ENCODE data around the gene HRH1. TPM values are rescaled to one million over a fixed set of nuclear protein-coding genes. Genes with fewer than 3 reads are reported as not detected.

The HRH1 gene
- total and polyA plus RNA-seq, 2 of the 13 experiments (the other 11 are each of a cell fraction or from before 2014, with no cell fraction given) = not detected

GRCh38 chr3:11118181-11118682 lies 36.1 kb upstream of the HRH1 start:
- TF ChIP-seq ZNF296 (CRISPR knock-in tag; conservative IDR thresholded peaks at IDR 0.05) = no peak
- no peak for TF ChIP-seq ZBTB44 (CRISPR knock-in tag; IDR thresholded peaks at IDR 0.05)
- no peak for TF ChIP-seq SALL1 (CRISPR knock-in tag; IDR thresholded peaks at IDR 0.05)
- no peak for TF ChIP-seq ETV6 (CRISPR knock-in tag; conservative IDR thresholded peaks at IDR 0.05)
- no peak for TF ChIP-seq GATA4 (IDR thresholded peaks at IDR 0.05; ENCODE audit: borderline replicate concordance, low read depth)
- no peak for TF ChIP-seq ZNF24 (IDR thresholded peaks at IDR 0.05)
- TF ChIP-seq ZNF720 (CRISPR knock-in tag; IDR thresholded peaks at IDR 0.05) = no peak
- TF ChIP-seq DR1 (CRISPR knock-in tag; IDR thresholded peaks at IDR 0.05) = no peak

More at GRCh38 chr3:11118181-11118682, 36.1 kb upstream of the HRH1 start:
- no peaks in the 10 kb centered on the region for H4K20me1 ChIP-seq (ENCODE audit: insufficient read depth, low read length)
- H3K4me2 ChIP-seq (ENCODE audit: low read depth, low read length) = no peak overlapping the region
- H3K4me1 ChIP-seq (ENCODE audit: insufficient read depth, low read length) = no peaks in the 10 kb centered on the region
- H3K9me3 ChIP-seq (ENCODE audit: low read length) = peaks cover 3% of the 10 kb centered on the region; the same call in 1 of the 2 replicates
- H3K27ac ChIP-seq (ENCODE audit: extremely low read length, insufficient read depth, low read length) = no peak overlapping the region
- no peaks in the 10 kb centered on the region for H3K79me2 ChIP-seq (ENCODE audit: insufficient read depth, low read length)
- DNase-seq (ENCODE audit: low spot score) (no peak), FAIRE-seq (no peak), ATAC-seq (no peak)
- H3K4me3 ChIP-seq (replicated peaks in 1 of 3; ENCODE audit: insufficient read depth in 1 of 3, low read depth in 2 of 3, low read length in 3 of 3) = no peak overlapping the region
- POLR2A ChIA-PET = no interaction called here
- WGBS (ENCODE audit: low lambda C conversion rate) = 23% methylated on average over 5 of the region's 8 CpGs
- intact Hi-C loops (cut with micrococcal nuclease; ENCODE audit: unreplicated experiment) = no loop called here
- H3K36me3 ChIP-seq (replicated peaks in 1 of 2; ENCODE audit: control insufficient read depth in 1 of 2, insufficient read depth in 2 of 2, low read length in 2 of 2) = no peaks in the 10 kb centered on the region
- in situ Hi-C loops (cut with HindIII; ENCODE audit: extremely low pct_ligation_motif_present, low pct_unique_long_range_greater_than_20kb) = no loop called here
- no TSS peak for BruUV-seq (replicated peaks)
- no peak overlapping the region for H3K9ac ChIP-seq (ENCODE audit: insufficient read depth, low read depth, low read length)
- H2AFZ ChIP-seq (ENCODE audit: low read length) = no peak overlapping the region
- CTCF ChIA-PET (ENCODE audit: low intra/inter-chr PET ratio, low total read pairs) = no interaction called here
- peaks cover 3 to 14% of the 10 kb centered on the region in 2 experiments; a peak in 3 of 5 replicates for H3K27me3 ChIP-seq (ENCODE audit: control insufficient read depth in 1 of 2, insufficient read depth in 2 of 2, low read length in 2 of 2)
